Measurements from ENCODE around the gene GEMIN2.

GRCh38 chr14:39184628-39185255 is 70.6 kb downstream of the GEMIN2 start:
- TF ChIP-seq CTCF (IDR thresholded peaks at IDR 0.05) (no peak), EP300 (IDR thresholded peaks at IDR 0.05) (no peak), POLR2A (IDR thresholded peaks at IDR 0.05) (no peak)

Measured in suprapubic skin (tissue), 3 donors.